ENCODE measurements around the gene RPS6KA1. TPM values are rescaled to one million over a fixed set of nuclear protein-coding genes. Genes with fewer than 3 reads are reported as not detected.
"Not testable (repeated sequence)": the region's sequence is repeated elsewhere in the genome, so short reads cannot be mapped to it uniquely, and the experiment has no call there.

Gene RPS6KA1
- total RNA-seq, 2 experiments from 2014 or later, result 29.1 to 29.6 TPM

DNA sequence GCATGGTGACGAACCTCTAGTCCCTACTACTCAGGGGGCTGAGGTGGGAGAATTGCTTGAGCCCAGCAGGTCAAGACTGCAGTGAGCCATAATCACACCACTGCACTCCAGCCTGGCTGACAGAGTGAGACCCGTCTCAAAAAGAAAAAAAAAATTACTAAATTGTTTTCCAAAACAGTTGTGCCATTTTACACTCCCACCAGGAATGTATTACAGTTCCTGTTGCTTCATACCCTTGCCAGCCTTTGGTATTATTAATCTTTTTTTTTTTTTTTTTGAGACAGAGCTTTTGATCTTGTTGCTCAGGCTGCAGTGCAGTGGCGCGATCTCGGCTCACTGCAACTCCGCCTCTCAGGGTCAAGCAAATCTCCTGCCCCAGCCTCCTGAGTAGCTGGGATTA is 55.9 kb downstream of the RPS6KA1 start:
- no peaks in the 10 kb centered on the region for H3K4me1 Mint-ChIP-seq (ENCODE audit: low read depth)

DNA sequence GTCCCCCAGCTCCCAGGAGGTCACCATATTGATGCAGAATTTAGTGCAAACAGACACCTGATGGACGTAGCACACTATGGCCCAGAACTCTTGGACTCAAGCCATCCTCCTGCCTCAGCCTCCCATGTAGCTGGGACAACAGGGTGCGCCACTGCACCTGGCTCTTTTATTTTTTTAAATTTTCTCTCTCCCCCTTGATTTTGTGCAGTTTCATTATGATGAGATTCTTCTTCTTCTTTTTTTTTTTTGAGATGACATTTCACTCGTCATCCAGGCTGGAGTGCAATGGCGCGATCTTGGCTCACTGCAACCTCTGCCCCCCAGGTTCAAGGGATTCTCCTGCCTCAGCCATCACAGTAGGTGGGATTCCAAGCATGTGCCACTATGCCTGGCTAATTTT is 63.8 kb downstream of the RPS6KA1 start:
- no peaks in the 10 kb centered on the region for H3K4me1 ChIP-seq (ENCODE audit: insufficient read depth, low read length)
- H3K27ac ChIP-seq (ENCODE audit: low read depth in 1 of 2, low read length in 2 of 2), result no peak overlapping the region
- ATAC-seq (ENCODE audit: poor library complexity) (no peak), DNase-seq (no peak)
- Mint-ChIP-seq H3K27ac (no peak overlapping the region), H3K9me3 (no peaks in the 10 kb centered on the region), H3K4me3 (no peak overlapping the region), H3K27me3 (no peaks in the 10 kb centered on the region), H3K4me1 (ENCODE audit: low read depth) (peaks cover 6% of the 10 kb centered on the region), H3K36me3 (ENCODE audit: low read depth) (no peaks in the 10 kb centered on the region)
- H3K9me3 ChIP-seq (ENCODE audit: control insufficient read depth in 1 of 2, insufficient read depth in 1 of 2, low read length in 2 of 2), result peaks cover 8 to 9% of the 10 kb centered on the region in 2 experiments
- H3K27me3 ChIP-seq (ENCODE audit: control insufficient read depth in 1 of 2, insufficient read depth in 2 of 2, low read length in 2 of 2), result no peaks in the 10 kb centered on the region
- no peak for TF ChIP-seq CTCF (IDR thresholded peaks at IDR 0.05)
- H3K36me3 ChIP-seq (ENCODE audit: insufficient read depth, low read length), result no peaks in the 10 kb centered on the region
- intact Hi-C loops (cut with DNase I, micrococcal nuclease), result no loop called here
- ChIA-PET CTCF (no interaction called here), POLR2A (no interaction called here)
- H3K4me3 ChIP-seq (ENCODE audit: low read length), result no peak overlapping the region

More for the DNA sequence above, 55.9 kb downstream of the RPS6KA1 start:
- Histone ChIP-seq H3K27me3 (ENCODE audit: control insufficient read depth in 1 of 2, insufficient read depth in 2 of 2, low read length in 2 of 2) (no peaks in the 10 kb centered on the region), H3K9me3 (ENCODE audit: control insufficient read depth in 1 of 2, insufficient read depth in 1 of 2, low read length in 2 of 2) (peaks cover 8 to 12% of the 10 kb centered on the region in 2 experiments), H3K4me1 (ENCODE audit: insufficient read depth, low read length) (peaks cover 6% of the 10 kb centered on the region), H3K27ac (ENCODE audit: low read depth in 1 of 2, low read length in 2 of 2) (no peak overlapping the region), H3K36me3 (ENCODE audit: insufficient read depth, low read length) (no peaks in the 10 kb centered on the region), H3K4me3 (ENCODE audit: low read length) (no peak overlapping the region)
- TF ChIP-seq CTCF (IDR thresholded peaks at IDR 0.05), result no peak
- Mint-ChIP-seq H3K36me3 (ENCODE audit: low read depth) (no peaks in the 10 kb centered on the region), H3K9me3 (no peaks in the 10 kb centered on the region), H3K27me3 (no peaks in the 10 kb centered on the region), H3K27ac (no peak overlapping the region), H3K4me3 (no peak overlapping the region)
- ChIA-PET POLR2A (no interaction called here), CTCF (no interaction called here)
- DNase-seq, result no peak
- ATAC-seq (ENCODE audit: poor library complexity), result no peak
- intact Hi-C loops (cut with DNase I, micrococcal nuclease), result no loop called here

- CTCF ChIA-PET, result interaction anchor here (1.0 kb wide), 1 partner anchor 699 kb away, joined by 3 read pairs; no protein-coding TSS in a partner anchor
- H3K27ac Mint-ChIP-seq; H3K27ac ChIP-seq (ENCODE audit: low read depth in 1 of 2, low read length in 2 of 2); H3K36me3 Mint-ChIP-seq (ENCODE audit: low read depth); DNase-seq; intact Hi-C loops (cut with DNase I, micrococcal nuclease); H3K4me3 ChIP-seq (ENCODE audit: low read length); H3K27me3 ChIP-seq (ENCODE audit: control insufficient read depth in 1 of 2, insufficient read depth in 2 of 2, low read length in 2 of 2); H3K4me3 Mint-ChIP-seq; H3K9me3 ChIP-seq (ENCODE audit: control insufficient read depth in 1 of 2, insufficient read depth in 1 of 2, low read length in 2 of 2); H3K36me3 ChIP-seq (ENCODE audit: insufficient read depth, low read length); H3K4me1 ChIP-seq (ENCODE audit: insufficient read depth, low read length); H3K27me3 Mint-ChIP-seq; H3K4me1 Mint-ChIP-seq (ENCODE audit: low read depth); POLR2A ChIA-PET; H3K9me3 Mint-ChIP-seq; ATAC-seq (ENCODE audit: poor library complexity): not testable (repeated sequence)
Measured at GRCh38 chr1:26594593-26594992, 65.0 kb downstream of the RPS6KA1 start.

GRCh38 chr1:26597629-26598039 is 68.1 kb downstream of the RPS6KA1 start:
- no peak overlapping the region for H3K4me3 Mint-ChIP-seq
- peak in 3 of 14 experiments; percentile 68 to 78 (median 77) for DNase-seq
- no peaks in the 10 kb centered on the region for H3K36me3 Mint-ChIP-seq (ENCODE audit: low read depth)
- Histone ChIP-seq H3K4me1 (ENCODE audit: insufficient read depth, low read length) (no peaks in the 10 kb centered on the region), H3K4me3 (ENCODE audit: low read length) (no peak overlapping the region), H3K27ac (ENCODE audit: low read depth in 1 of 2, low read length in 2 of 2) (no peak overlapping the region), H3K9me3 (ENCODE audit: control insufficient read depth in 1 of 2, insufficient read depth in 1 of 2, low read length in 2 of 2) (no peaks in the 10 kb centered on the region), H3K27me3 (ENCODE audit: control insufficient read depth in 1 of 2, insufficient read depth in 2 of 2, low read length in 2 of 2) (no peaks in the 10 kb centered on the region), H3K36me3 (ENCODE audit: insufficient read depth, low read length) (no peaks in the 10 kb centered on the region)
- ChIA-PET POLR2A (interaction anchor here (0.7 to 3.4 kb wide), 3 partner anchors 152 to 354 kb away, joined by 3 to 15 read pairs (median 3); partner anchors contain the start of gene PIGV), CTCF (interaction anchor here (1.4 to 3.7 kb wide), 2 partner anchors 191 to 236 kb away, joined by 3 to 22 read pairs; no protein-coding TSS in a partner anchor)
- no peak overlapping the region for H3K27ac Mint-ChIP-seq
- peaks cover 11% of the 10 kb centered on the region for H3K4me1 Mint-ChIP-seq (ENCODE audit: low read depth)
- intact Hi-C loops (cut with DNase I, micrococcal nuclease), result loop anchor here in 1 of 2 experiments (2.0 kb wide), 1 partner anchor 99 kb away; no protein-coding TSS in a partner anchor
- TF ChIP-seq CTCF (IDR thresholded peaks at IDR 0.05), result peak; percentile 72
- no peaks in the 10 kb centered on the region for H3K9me3 Mint-ChIP-seq
- no peaks in the 10 kb centered on the region for H3K27me3 Mint-ChIP-seq
- peak; percentile 66 for ATAC-seq (ENCODE audit: poor library complexity)

Measured in CD4-positive, alpha-beta T cell (primary cell).